ENCODE data around the gene MYO3A.

Gene MYO3A

GRCh38 chr10:26046073-26046700 lies 112.2 kb downstream of the MYO3A start:
- no peak overlapping the region for H2BK120ac ChIP-seq (ENCODE audit: low read depth, low read length)
- H3K79me1 ChIP-seq (ENCODE audit: low read depth, low read length) = no peaks in the 10 kb centered on the region
- no peak for DNase-seq (ENCODE audit: low spot score)
- H2BK5ac ChIP-seq (ENCODE audit: low read length) = no peak overlapping the region
- no peak overlapping the region for H4K91ac ChIP-seq (ENCODE audit: low read depth, low read length, poor library complexity)
- no peak overlapping the region for H2BK12ac ChIP-seq (ENCODE audit: low read length)
- no peaks in the 10 kb centered on the region for H3K27me3 ChIP-seq (ENCODE audit: control insufficient read depth in 3 of 3, insufficient read depth in 3 of 3, low read depth in 1 of 3, low read length in 3 of 3)
- H3K4ac ChIP-seq (ENCODE audit: low read length) = no peak overlapping the region
- no peak overlapping the region for H3K4me2 ChIP-seq (ENCODE audit: insufficient read depth, low read length, poor library complexity, severe bottlenecking)
- H3K9ac ChIP-seq (ENCODE audit: low read depth, low read length, poor library complexity) = no peak overlapping the region
- no peak overlapping the region for H3K18ac ChIP-seq (ENCODE audit: low read length)
- no peak overlapping the region for H2BK15ac ChIP-seq (ENCODE audit: low read length)
- H3K27ac ChIP-seq (replicated peaks; ENCODE audit: low read length) = no peak overlapping the region
- H3K4me3 ChIP-seq (ENCODE audit: low read length in 2 of 2) = no peak overlapping the region
- H3K9me3 ChIP-seq (replicated peaks in 1 of 2; ENCODE audit: control insufficient read depth in 2 of 2, insufficient read depth in 1 of 2, low read depth in 1 of 2, low read length in 2 of 2) = no peaks in the 10 kb centered on the region
- no peak overlapping the region for H4K8ac ChIP-seq (ENCODE audit: low read depth, low read length)
- H3K14ac ChIP-seq (ENCODE audit: low read length) = no peak overlapping the region
- no peak overlapping the region for H2AFZ ChIP-seq (ENCODE audit: low read length)
- H3K23ac ChIP-seq (ENCODE audit: low read depth, low read length, poor library complexity) = no peak overlapping the region
- H2AK5ac ChIP-seq (ENCODE audit: low read depth, low read length) = no peak overlapping the region
- whole genome bisulfite sequencing, 2 donors (ENCODE audit: extremely low coverage in 2 of 2, insufficient read length in 2 of 2, insufficient replicate concordance in 1 of 2) = no CpG with 5 or more reads among the region's 7 CpGs
- no peaks in the 10 kb centered on the region for H3K36me3 ChIP-seq (replicated peaks in 1 of 2; ENCODE audit: control insufficient read depth in 2 of 2, insufficient read depth in 2 of 2, low read length in 2 of 2)
- H3K4me1 ChIP-seq (ENCODE audit: control insufficient read depth in 2 of 2, insufficient read depth in 1 of 2, low read depth in 1 of 2, low read length in 2 of 2) = peaks cover 0 to 3% of the 10 kb centered on the region in 2 donors

GRCh38 chr10:26048756-26049155 lies 114.7 kb downstream of the MYO3A start:
- no peak overlapping the region for H2BK12ac ChIP-seq (ENCODE audit: low read length)
- no peaks in the 10 kb centered on the region for H3K36me3 ChIP-seq (replicated peaks in 1 of 2; ENCODE audit: control insufficient read depth in 2 of 2, insufficient read depth in 2 of 2, low read length in 2 of 2)
- no peak overlapping the region for H3K4me2 ChIP-seq (ENCODE audit: insufficient read depth, low read length, poor library complexity, severe bottlenecking)
- H2BK15ac ChIP-seq (ENCODE audit: low read length) = no peak overlapping the region
- no peaks in the 10 kb centered on the region for H3K79me1 ChIP-seq (ENCODE audit: low read depth, low read length)
- no peak overlapping the region for H2BK120ac ChIP-seq (ENCODE audit: low read depth, low read length)
- no peak overlapping the region for H3K4ac ChIP-seq (ENCODE audit: low read length)
- no peak overlapping the region for H3K18ac ChIP-seq (ENCODE audit: low read length)
- H3K4me3 ChIP-seq (ENCODE audit: low read length in 2 of 2) = no peak overlapping the region
- no peak overlapping the region for H3K27ac ChIP-seq (replicated peaks; ENCODE audit: low read length)
- no peak overlapping the region for H2BK5ac ChIP-seq (ENCODE audit: low read length)
- H3K27me3 ChIP-seq (ENCODE audit: control insufficient read depth in 3 of 3, insufficient read depth in 3 of 3, low read depth in 1 of 3, low read length in 3 of 3) = no peaks in the 10 kb centered on the region
- WGBS, 2 donors (ENCODE audit: extremely low coverage in 2 of 2, insufficient read length in 2 of 2, insufficient replicate concordance in 1 of 2) = no CpG with 5 or more reads among the region's 2 CpGs
- H3K4me1 ChIP-seq (ENCODE audit: control insufficient read depth in 2 of 2, insufficient read depth in 1 of 2, low read depth in 1 of 2, low read length in 2 of 2) = peaks cover 0 to 3% of the 10 kb centered on the region in 2 donors
- H2AK5ac ChIP-seq (ENCODE audit: low read depth, low read length) = no peak overlapping the region
- no peak overlapping the region for H3K14ac ChIP-seq (ENCODE audit: low read length)
- H3K23ac ChIP-seq (ENCODE audit: low read depth, low read length, poor library complexity) = no peak overlapping the region
- no peak overlapping the region for H3K9ac ChIP-seq (ENCODE audit: low read depth, low read length, poor library complexity)
- H4K8ac ChIP-seq (ENCODE audit: low read depth, low read length) = no peak overlapping the region
- H3K9me3 ChIP-seq (replicated peaks in 1 of 2; ENCODE audit: control insufficient read depth in 2 of 2, insufficient read depth in 1 of 2, low read depth in 1 of 2, low read length in 2 of 2) = no peaks in the 10 kb centered on the region
- no peak for DNase-seq (ENCODE audit: low spot score)
- no peak overlapping the region for H4K91ac ChIP-seq (ENCODE audit: low read depth, low read length, poor library complexity)
- no peak overlapping the region for H2AFZ ChIP-seq (ENCODE audit: low read length)

- no peak overlapping the region for H2BK120ac ChIP-seq (ENCODE audit: low read depth, low read length)
- no peak overlapping the region for H2BK12ac ChIP-seq (ENCODE audit: low read length)
- no peak overlapping the region for H3K4me3 ChIP-seq (ENCODE audit: low read length in 2 of 2)
- H4K91ac ChIP-seq (ENCODE audit: low read depth, low read length, poor library complexity) = no peak overlapping the region
- no peak overlapping the region for H3K9ac ChIP-seq (ENCODE audit: low read depth, low read length, poor library complexity)
- H3K4ac ChIP-seq (ENCODE audit: low read length) = no peak overlapping the region
- no peak overlapping the region for H3K18ac ChIP-seq (ENCODE audit: low read length)
- H3K4me2 ChIP-seq (ENCODE audit: insufficient read depth, low read length, poor library complexity, severe bottlenecking) = no peak overlapping the region
- H2AK5ac ChIP-seq (ENCODE audit: low read depth, low read length) = no peak overlapping the region
- H3K14ac ChIP-seq (ENCODE audit: low read length) = no peak overlapping the region
- H3K23ac ChIP-seq (ENCODE audit: low read depth, low read length, poor library complexity) = no peak overlapping the region
- no peak overlapping the region for H2BK5ac ChIP-seq (ENCODE audit: low read length)
- H4K8ac ChIP-seq (ENCODE audit: low read depth, low read length) = no peak overlapping the region
- H3K79me1 ChIP-seq (ENCODE audit: low read depth, low read length) = no peaks in the 10 kb centered on the region
- H3K4me1 ChIP-seq (ENCODE audit: control insufficient read depth in 2 of 2, insufficient read depth in 1 of 2, low read depth in 1 of 2, low read length in 2 of 2) = no peaks in the 10 kb centered on the region
- no peaks in the 10 kb centered on the region for H3K9me3 ChIP-seq (replicated peaks in 1 of 2; ENCODE audit: control insufficient read depth in 2 of 2, insufficient read depth in 1 of 2, low read depth in 1 of 2, low read length in 2 of 2)
- WGBS, 2 donors (ENCODE audit: extremely low coverage in 2 of 2, insufficient read length in 2 of 2, insufficient replicate concordance in 1 of 2) = no CpG with 5 or more reads among the region's 4 CpGs
- H3K27ac ChIP-seq (replicated peaks; ENCODE audit: low read length) = no peak overlapping the region
- no peaks in the 10 kb centered on the region for H3K27me3 ChIP-seq (ENCODE audit: control insufficient read depth in 3 of 3, insufficient read depth in 3 of 3, low read depth in 1 of 3, low read length in 3 of 3)
- H3K36me3 ChIP-seq (replicated peaks in 1 of 2; ENCODE audit: control insufficient read depth in 2 of 2, insufficient read depth in 2 of 2, low read length in 2 of 2) = no peaks in the 10 kb centered on the region
- no peak overlapping the region for H2AFZ ChIP-seq (ENCODE audit: low read length)
- DNase-seq (ENCODE audit: low spot score) = no peak
- H2BK15ac ChIP-seq (ENCODE audit: low read length) = no peak overlapping the region
These were observed 118.3 kb downstream of the MYO3A start for GRCh38 chr10:26052326-26052725.

- Histone ChIP-seq H3K4me3 (ENCODE audit: low read length in 2 of 2) (no peak overlapping the region), H3K18ac (ENCODE audit: low read length) (no peak overlapping the region), H3K79me1 (ENCODE audit: low read depth, low read length) (no peaks in the 10 kb centered on the region), H3K27ac (replicated peaks; ENCODE audit: low read length) (no peak overlapping the region), H2BK120ac (ENCODE audit: low read depth, low read length) (no peak overlapping the region), H2BK5ac (ENCODE audit: low read length) (no peak overlapping the region), H3K4me1 (ENCODE audit: control insufficient read depth in 2 of 2, insufficient read depth in 1 of 2, low read depth in 1 of 2, low read length in 2 of 2) (no peaks in the 10 kb centered on the region), H2AFZ (ENCODE audit: low read length) (no peak overlapping the region), H3K9me3 (replicated peaks in 1 of 2; ENCODE audit: control insufficient read depth in 2 of 2, insufficient read depth in 1 of 2, low read depth in 1 of 2, low read length in 2 of 2) (no peaks in the 10 kb centered on the region), H2BK12ac (ENCODE audit: low read length) (no peak overlapping the region), H2BK15ac (ENCODE audit: low read length) (no peak overlapping the region), H3K4ac (ENCODE audit: low read length) (no peak overlapping the region), H3K9ac (ENCODE audit: low read depth, low read length, poor library complexity) (no peak overlapping the region), H2AK5ac (ENCODE audit: low read depth, low read length) (no peak overlapping the region), H3K23ac (ENCODE audit: low read depth, low read length, poor library complexity) (no peak overlapping the region), H4K8ac (ENCODE audit: low read depth, low read length) (no peak overlapping the region), H3K4me2 (ENCODE audit: insufficient read depth, low read length, poor library complexity, severe bottlenecking) (no peak overlapping the region), H3K14ac (ENCODE audit: low read length) (no peak overlapping the region), H3K27me3 (ENCODE audit: control insufficient read depth in 3 of 3, insufficient read depth in 3 of 3, low read depth in 1 of 3, low read length in 3 of 3) (no peaks in the 10 kb centered on the region), H3K36me3 (replicated peaks in 1 of 2; ENCODE audit: control insufficient read depth in 2 of 2, insufficient read depth in 2 of 2, low read length in 2 of 2) (no peaks in the 10 kb centered on the region), H4K91ac (ENCODE audit: low read depth, low read length, poor library complexity) (no peak overlapping the region)
- WGBS, 2 donors (ENCODE audit: extremely low coverage in 2 of 2, insufficient read length in 2 of 2, insufficient replicate concordance in 1 of 2) = no CpG with 5 or more reads among the region's 1 CpG
- DNase-seq (ENCODE audit: low spot score) = no peak
These were observed 123.4 kb downstream of the MYO3A start for GRCh38 chr10:26057466-26057865.

Measured in neuronal stem cell (in vitro differentiated cells).